ENCODE results near the gene CZIB. TPM values are rescaled to one million over a fixed set of nuclear protein-coding genes. Genes with fewer than 3 reads are reported as not detected.

Gene CZIB
- total and polyA plus RNA-seq, 2 of the 8 experiments (the other 6 are each of a cell fraction or from before 2014, with no cell fraction given), result 46.5 to 48.0 TPM

DNA sequence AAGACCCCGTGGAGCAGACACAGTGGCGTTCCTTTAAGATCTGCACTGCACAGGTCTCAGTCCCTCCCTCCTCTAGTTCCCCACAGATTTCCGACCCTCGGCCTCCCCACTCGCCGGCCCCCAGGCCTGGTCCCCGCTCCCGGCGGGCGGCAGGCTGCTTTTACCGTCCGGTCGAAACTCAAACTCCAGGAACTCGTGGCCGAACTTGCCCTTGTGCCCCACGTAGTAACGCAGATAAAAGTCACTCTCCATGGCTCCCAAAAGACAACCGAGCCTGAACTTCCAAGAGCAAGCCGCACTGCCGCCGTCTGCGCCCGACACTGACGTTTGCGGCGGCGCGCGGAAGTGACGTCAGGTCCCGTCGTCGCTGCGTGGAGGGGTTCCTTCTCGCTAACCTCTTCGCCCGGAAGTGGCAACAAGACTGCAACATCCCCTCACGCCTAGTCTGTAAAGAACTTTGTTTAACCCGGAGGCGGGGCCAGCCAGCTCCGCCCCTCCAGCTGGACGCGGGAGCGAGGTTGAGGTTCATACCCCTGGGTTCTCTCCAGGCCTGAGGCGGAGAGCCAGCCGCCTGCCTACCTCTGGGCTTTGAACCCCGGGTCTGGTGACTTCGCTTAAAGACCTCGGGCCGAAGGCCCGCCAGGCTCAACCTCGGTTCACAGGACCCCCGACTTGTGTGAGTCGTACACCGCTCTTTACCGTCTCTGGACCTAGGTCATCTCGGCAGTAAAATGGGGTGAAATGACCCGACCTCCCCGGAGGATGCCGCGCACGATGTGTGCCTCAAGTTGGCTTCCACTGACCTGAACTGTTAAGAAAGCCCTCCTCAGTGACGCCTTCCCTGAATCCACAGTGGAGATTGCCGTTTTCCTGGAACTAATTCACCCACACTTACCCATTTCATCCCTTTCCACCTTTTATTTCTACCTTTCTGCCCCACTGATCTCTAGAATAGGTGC is 18.0 kb upstream of the CZIB start, which contains the start of gene MAGOH (continued):
- TF ChIP-seq ATF2 (IDR thresholded peaks at IDR 0.05; ENCODE audit: low read length) (no peak), PHF8 (conservative IDR thresholded peaks at IDR 0.05; ENCODE audit: low read depth, low read length) (peak; percentile 84), TAF1 (IDR thresholded peaks at IDR 0.05; ENCODE audit: low read depth, low read length) (peak; percentile 89), SIN3A (conservative IDR thresholded peaks at IDR 0.05 in 1 of 2, IDR thresholded peaks at IDR 0.05 in 1 of 2; ENCODE audit: low read depth in 1 of 2, low read length in 2 of 2) (peak; percentile 62 to 97; a peak in 2 of 4 replicates), YY1 (IDR thresholded peaks at IDR 0.05; ENCODE audit: low read depth, low read length) (peak; percentile 59; the same call in 1 of the 2 replicates), TBP (IDR thresholded peaks at IDR 0.05; ENCODE audit: low read depth, low read length) (peak; percentile 84; the same call in 1 of the 2 replicates), KDM5A (IDR thresholded peaks at IDR 0.05; ENCODE audit: low read length) (peak; percentile 97), GTF2F1 (IDR thresholded peaks at IDR 0.05; ENCODE audit: borderline replicate concordance, low read depth, low read length) (no peak), RFX5 (IDR thresholded peaks at IDR 0.05; ENCODE audit: borderline replicate concordance, low read depth, low read length) (no peak), RBBP5 (IDR thresholded peaks at IDR 0.05; ENCODE audit: borderline replicate concordance, low read depth, low read length) (peak; percentile 88), BRCA1 (IDR thresholded peaks at IDR 0.05; ENCODE audit: low read depth, low read length) (peak; percentile 43), CBX8 (IDR thresholded peaks at IDR 0.05; ENCODE audit: borderline replicate concordance, low read depth, low read length) (no peak), JUND (IDR thresholded peaks at IDR 0.05; ENCODE audit: low read length) (peak; percentile 76; the same call in 1 of the 2 replicates), CEBPB (IDR thresholded peaks at IDR 0.05; ENCODE audit: low read depth, low read length) (0 out of 2 replicates have a peak, but pooled peaks have one; percentile 11), CREB1 (IDR thresholded peaks at IDR 0.05) (peak; percentile 100), SP1 (IDR thresholded peaks at IDR 0.05; ENCODE audit: low read depth, low read length) (peak; percentile 49; the same call in 1 of the 2 replicates), POLR2AphosphoS5 (IDR thresholded peaks at IDR 0.05; ENCODE audit: low read depth, low read length) (peak; percentile 89), POU5F1 (IDR thresholded peaks at IDR 0.05; ENCODE audit: low read depth, low read length) (no peak), TEAD4 (IDR thresholded peaks at IDR 0.05; ENCODE audit: low read depth, low read length) (no peak), MAX (IDR thresholded peaks at IDR 0.05) (peak; percentile 61)
- TF ChIP-seq, protein P1, sequence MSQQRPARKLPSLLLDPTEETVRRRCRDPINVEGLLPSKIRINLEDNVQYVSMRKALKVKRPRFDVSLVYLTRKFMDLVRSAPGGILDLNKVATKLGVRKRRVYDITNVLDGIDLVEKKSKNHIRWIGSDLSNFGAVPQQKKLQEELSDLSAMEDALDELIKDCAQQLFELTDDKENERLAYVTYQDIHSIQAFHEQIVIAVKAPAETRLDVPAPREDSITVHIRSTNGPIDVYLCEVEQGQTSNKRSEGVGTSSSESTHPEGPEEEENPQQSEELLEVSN (IDR thresholded peaks at IDR 0.05), result peak; percentile 19; the same call in 1 of the 2 replicates
